Gastroesophageal sphincter (tissue), 4 donors: ENCODE data around the gene RFX6. TPM values are rescaled to one million over a fixed set of nuclear protein-coding genes. Genes with fewer than 3 reads are reported as not detected.

Experiments
- ATAC-seq: fragments of 150-250 bp; one replicate; pipeline ENCODE4 v1.9.1; 2016; ENCODE audit warnings: mild to moderate bottlenecking, moderate library complexity
- H3K27ac ChIP-seq, 4 donors: fragments of 200-600 bp; sonication (generic) in 3 of 4; 1 replicate in 3 of 4; 2 replicates in 1 of 4; pipeline ENCODE4 v1.5.1; 2016 to 2019
- H3K27me3 ChIP-seq: fragments of 200-600 bp; sonication (generic); one replicate; pipeline ENCODE4 v1.5.1; 2019
- H3K36me3 ChIP-seq, 2 donors: fragments of 200-600 bp; sonication (generic); one replicate each; pipeline ENCODE4 v1.5.1; 2019; ENCODE audit warnings: control low read depth in 1 of 2
- H3K4me1 ChIP-seq, 3 donors: fragments of 200-600 bp; sonication (generic); 1 replicate in 2 of 3; 2 replicates in 1 of 3; pipeline ENCODE4 v1.5.1; 2016 to 2019; ENCODE audit warnings: control low read depth in 2 of 3
- H3K4me3 ChIP-seq, 2 donors: fragments of 200-600 bp; sonication (generic); one replicate each; pipeline ENCODE4 v1.5.1; 2019; ENCODE audit warnings: mild to moderate bottlenecking in 1 of 2, moderate library complexity in 1 of 2
- H3K9me3 ChIP-seq, 3 donors: fragments of 200-600 bp; sonication (generic); one replicate each; pipeline ENCODE4 v1.5.1; 2017 to 2019; ENCODE audit warnings: control low read depth in 2 of 3
- CTCF ChIP-seq, 4 experiments: fragments of 200-600 bp in 2 of 4; fragments of 450-650 bp in 2 of 4; sonication (generic) in 1 of 4; IDR thresholded peaks; one replicate each; pipeline ENCODE4 v1.5.1; 2017 to 2019; ENCODE audit warnings: antibody characterized with exemption in 4 of 4, mild to moderate bottlenecking in 2 of 4, moderate library complexity in 2 of 4
- EP300 ChIP-seq: sonication (generic); formaldehyde crosslinking; IDR thresholded peaks from one replicate; pipeline ENCODE4 v1.6.1; 2017; ENCODE audit warnings: antibody characterized with exemption, mild to moderate bottlenecking
- POLR2A ChIP-seq, 2 donors: fragments of 450-650 bp; IDR thresholded peaks; one replicate each; pipeline ENCODE4 v1.6.1; 2017; ENCODE audit warnings: antibody characterized with exemption in 2 of 2, mild to moderate bottlenecking in 2 of 2, moderate library complexity in 1 of 2
- POLR2AphosphoS5 ChIP-seq: sonication (generic); formaldehyde crosslinking; IDR thresholded peaks from one replicate; pipeline ENCODE4 v1.6.1; 2017; ENCODE audit warnings: antibody characterized with exemption
- WGBS, 2 donors: methylation state at CpG; one replicate each; pipeline ENCODE4 v1.1.5; 2018; ENCODE audit warnings: low coverage in 1 of 2; 5-methylcytosine and 5-hydroxymethylcytosine counted together
- total RNA-seq, 4 donors: library from RNA; depleted of rRNA; stranded (reverse); fragments of >200 nt; gene quantifications; one replicate each; pipeline ENCODE4 v1.1.0, GENCODE V29; 2016

RFX6 gene
- total RNA-seq, 4 donors from 2014 or later, result not detected

- TF ChIP-seq POLR2AphosphoS5, result no peak
- no peak overlapping the region for H3K4me3 ChIP-seq
- peaks cover 17% of the 10 kb centered on the region for H3K27me3 ChIP-seq
- no peak for ATAC-seq
- H3K27ac ChIP-seq, result no peak overlapping the region
- no peaks in the 10 kb centered on the region for H3K36me3 ChIP-seq
- no peaks in the 10 kb centered on the region for H3K4me1 ChIP-seq
- 42 to 50% methylated on average over 5 to 6 of the region's 6 CpGs for WGBS, 2 donors
- H3K9me3 ChIP-seq, result no peaks in the 10 kb centered on the region
Observed at GRCh38 chr6:116966675-116967576, 89.9 kb downstream of the RFX6 start.

DNA sequence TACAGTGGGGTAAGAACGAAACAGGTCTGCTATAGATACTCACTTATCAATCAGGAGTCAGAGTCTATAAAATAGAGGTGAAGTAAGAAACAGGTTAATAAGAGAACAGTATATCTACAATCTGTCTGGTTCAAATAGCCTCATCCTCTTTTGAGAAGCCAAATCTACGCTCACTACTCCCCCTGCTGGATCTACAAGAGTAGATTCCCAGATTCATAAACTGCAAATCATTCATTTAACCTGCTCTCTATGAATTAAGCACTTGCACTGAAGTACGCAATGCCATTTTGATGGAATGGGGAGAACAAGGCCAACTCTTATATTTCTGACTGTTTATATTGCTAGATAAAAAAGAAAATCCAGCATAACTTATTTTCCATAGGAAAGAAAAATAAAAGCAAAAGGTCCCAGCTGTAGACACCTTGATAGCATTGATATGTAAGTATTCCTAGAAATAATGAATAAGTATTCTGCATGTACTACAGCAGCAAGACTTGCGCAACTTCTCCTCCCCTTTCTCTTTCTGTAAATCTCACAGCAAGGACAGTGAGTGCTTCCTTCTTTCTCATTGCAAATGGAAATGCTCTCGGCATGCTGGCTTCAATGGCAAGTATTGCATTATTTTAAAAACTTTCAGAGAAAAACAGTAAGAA lies 92.3 kb downstream of the RFX6 start:
- H3K36me3 ChIP-seq, result no peaks in the 10 kb centered on the region
- H3K27ac ChIP-seq, result no peak overlapping the region
- ATAC-seq, result no peak
- no peak overlapping the region for H3K4me3 ChIP-seq
- TF ChIP-seq POLR2A (IDR thresholded peaks at IDR 0.05) (no peak), CTCF (IDR thresholded peaks at IDR 0.05) (peak in 3 of 4 experiments; percentile 19 to 48 (median 20))
- 26 to 28% methylated on average over 5 of the region's 5 CpGs for WGBS, 2 donors
- no peaks in the 10 kb centered on the region for H3K9me3 ChIP-seq
- no peaks in the 10 kb centered on the region for H3K4me1 ChIP-seq
- peaks cover 17% of the 10 kb centered on the region for H3K27me3 ChIP-seq

- ATAC-seq, result no peak
- TF ChIP-seq EP300 (no peak), POLR2AphosphoS5 (no peak), CTCF (IDR thresholded peaks at IDR 0.05) (peak in 2 of 4 experiments; percentile 18 to 51)
- Histone ChIP-seq H3K27me3 (peaks cover 17% of the 10 kb centered on the region), H3K36me3 (no peaks in the 10 kb centered on the region), H3K9me3 (no peaks in the 10 kb centered on the region), H3K4me3 (no peak overlapping the region), H3K4me1 (no peaks in the 10 kb centered on the region), H3K27ac (no peak overlapping the region)
- WGBS, 2 donors, result 0 to 6% methylated on average over 1 of the region's 1 CpG
Observed at GRCh38 chr6:116971959-116972358, 94.9 kb downstream of the RFX6 start.

GRCh38 chr6:116973976-116974375 lies 96.9 kb downstream of the RFX6 start:
- TF ChIP-seq EP300 (no peak), CTCF (IDR thresholded peaks at IDR 0.05) (no peak), POLR2A (IDR thresholded peaks at IDR 0.05) (no peak), POLR2AphosphoS5 (no peak)
- no peak overlapping the region for H3K27ac ChIP-seq
- H3K4me3 ChIP-seq, result no peak overlapping the region
- WGBS, 2 donors, result 48 to 71% methylated on average over 5 of the region's 5 CpGs
- no peaks in the 10 kb centered on the region for H3K4me1 ChIP-seq
- no peaks in the 10 kb centered on the region for H3K36me3 ChIP-seq
- H3K9me3 ChIP-seq, result no peaks in the 10 kb centered on the region
- no peak for ATAC-seq
- H3K27me3 ChIP-seq, result peaks cover 17% of the 10 kb centered on the region

GRCh38 chr6:116974526-116975316 lies 97.7 kb downstream of the RFX6 start:
- 50 to 54% methylated on average over 4 to 5 of the region's 5 CpGs for WGBS, 2 donors
- H3K27ac ChIP-seq, result no peak overlapping the region
- H3K36me3 ChIP-seq, result no peaks in the 10 kb centered on the region
- no peaks in the 10 kb centered on the region for H3K9me3 ChIP-seq
- no peaks in the 10 kb centered on the region for H3K4me1 ChIP-seq
- no peak for ATAC-seq
- H3K4me3 ChIP-seq, result no peak overlapping the region
- peaks cover 12% of the 10 kb centered on the region for H3K27me3 ChIP-seq
- no peak for TF ChIP-seq CTCF (IDR thresholded peaks at IDR 0.05)
- no peak for TF ChIP-seq POLR2A (IDR thresholded peaks at IDR 0.05)
- no peak for TF ChIP-seq EP300
- TF ChIP-seq POLR2AphosphoS5, result no peak
